Measurements from ENCODE around the gene ZC3H13.
"Not testable (repeated sequence)": the region's sequence is repeated elsewhere in the genome, so short reads cannot be mapped to it uniquely, and the experiment has no call there.

ZC3H13 gene

GRCh38 chr13:46006688-46007452 lies 45.7 kb downstream of the ZC3H13 start:
- DNase-seq: no peak

GRCh38 chr13:46004491-46004890 lies 48.1 kb downstream of the ZC3H13 start:
- DNase-seq: no peak

- DNase-seq: no peak
Measured at GRCh38 chr13:45996631-45997030, 55.9 kb downstream of the ZC3H13 start.

GRCh38 chr13:45995245-45995644 lies 57.3 kb downstream of the ZC3H13 start:
- no peak for DNase-seq

GRCh38 chr13:45994752-45995151 lies 57.8 kb downstream of the ZC3H13 start:
- no peak for DNase-seq

- DNase-seq: no peak
Measured at GRCh38 chr13:45989607-45990006, 62.9 kb downstream of the ZC3H13 start.

- not testable (repeated sequence) for DNase-seq
Measured at GRCh38 chr13:45981127-45981526, 71.4 kb downstream of the ZC3H13 start.

- no peak for DNase-seq
Measured at GRCh38 chr13:45975337-45975736, 77.2 kb downstream of the ZC3H13 start.

GRCh38 chr13:45974500-45974899 lies 78.0 kb downstream of the ZC3H13 start:
- no peak for DNase-seq

- no peak for DNase-seq
Measured at GRCh38 chr13:45967589-45967988, 85.0 kb downstream of the ZC3H13 start.

- no peak for DNase-seq
Measured at GRCh38 chr13:45966715-45967114, 85.8 kb downstream of the ZC3H13 start.

- no peak for DNase-seq
Measured at GRCh38 chr13:45961468-45961867, 91.1 kb downstream of the ZC3H13 start.

GRCh38 chr13:45954836-45955800 lies 97.4 kb downstream of the ZC3H13 start:
- no peak for DNase-seq

- no peak for DNase-seq
Measured at GRCh38 chr13:45953082-45953481, 99.5 kb downstream of the ZC3H13 start.

- no peak for DNase-seq
Measured at GRCh38 chr13:45951724-45952123, 100.8 kb downstream of the ZC3H13 start.

- DNase-seq: no peak
Measured at GRCh38 chr13:45951166-45951565, 101.4 kb downstream of the ZC3H13 start.

GRCh38 chr13:45950386-45951000 lies 102.1 kb downstream of the ZC3H13 start:
- DNase-seq: no peak

GRCh38 chr13:45949161-45949560 lies 103.4 kb downstream of the ZC3H13 start:
- DNase-seq: no peak

- no peak for DNase-seq
Measured at GRCh38 chr13:45943965-45944364, 108.6 kb downstream of the ZC3H13 start.

- DNase-seq: no peak
Measured at GRCh38 chr13:45943120-45943519, 109.4 kb downstream of the ZC3H13 start.

GRCh38 chr13:45941261-45941660 lies 111.3 kb downstream of the ZC3H13 start:
- DNase-seq: no peak

- DNase-seq: no peak
Measured at GRCh38 chr13:45940061-45940460, 112.5 kb downstream of the ZC3H13 start.

GRCh38 chr13:45936621-45937020 lies 115.9 kb downstream of the ZC3H13 start:
- DNase-seq: peak in 1 of 2 experiments; percentile 18
